Measurements from ENCODE around the gene ZNF135.

The ZNF135 gene

GRCh38 chr19:58056261-58056660 lies 2.8 kb upstream of the ZNF135 start:
- H3K4me3 ChIP-seq (ENCODE audit: low read depth, low read length): no peak overlapping the region
- no peak for TF ChIP-seq CTCF (IDR thresholded peaks at IDR 0.05; ENCODE audit: low read depth, low read length)
- DNase-seq (ENCODE audit: low read depth, low spot score): no peak
- in situ Hi-C loops (cut with HindIII; ENCODE audit: low sequenced_read_pairs): no loop called here

GRCh38 chr19:58056861-58057260 lies 2.2 kb upstream of the ZNF135 start:
- H3K4me3 ChIP-seq (ENCODE audit: low read depth, low read length): no peak overlapping the region
- DNase-seq (ENCODE audit: low read depth, low spot score): no peak
- TF ChIP-seq CTCF (IDR thresholded peaks at IDR 0.05; ENCODE audit: low read depth, low read length): no peak
- in situ Hi-C loops (cut with HindIII; ENCODE audit: low sequenced_read_pairs): no loop called here

GRCh38 chr19:58058467-58058866 lies 615 bp upstream of the ZNF135 start:
- DNase-seq (ENCODE audit: low read depth, low spot score): no peak
- no peak overlapping the region for H3K4me3 ChIP-seq (ENCODE audit: low read depth, low read length)
- in situ Hi-C loops (cut with HindIII; ENCODE audit: low sequenced_read_pairs): no loop called here
- no peak for TF ChIP-seq CTCF (IDR thresholded peaks at IDR 0.05; ENCODE audit: low read depth, low read length)

- H3K4me3 ChIP-seq (ENCODE audit: low read depth, low read length): peak overlapping the region; percentile 52
- no peak for DNase-seq (ENCODE audit: low read depth, low spot score)
- no peak for TF ChIP-seq CTCF (IDR thresholded peaks at IDR 0.05; ENCODE audit: low read depth, low read length)
- in situ Hi-C loops (cut with HindIII; ENCODE audit: low sequenced_read_pairs): no loop called here
Observed at GRCh38 chr19:58059671-58060078, 593 bp downstream of the ZNF135 start.

- DNase-seq (ENCODE audit: low read depth, low spot score): no peak
- no peak for TF ChIP-seq CTCF (IDR thresholded peaks at IDR 0.05; ENCODE audit: low read depth, low read length)
- peak overlapping the region; percentile 52 for H3K4me3 ChIP-seq (ENCODE audit: low read depth, low read length)
- in situ Hi-C loops (cut with HindIII; ENCODE audit: low sequenced_read_pairs): no loop called here
Observed at GRCh38 chr19:58060231-58060630, 1.1 kb downstream of the ZNF135 start.

- TF ChIP-seq CTCF (IDR thresholded peaks at IDR 0.05; ENCODE audit: low read depth, low read length): no peak
- H3K4me3 ChIP-seq (ENCODE audit: low read depth, low read length): no peak overlapping the region
- in situ Hi-C loops (cut with HindIII; ENCODE audit: low sequenced_read_pairs): no loop called here
- no peak for DNase-seq (ENCODE audit: low read depth, low spot score)
Observed at GRCh38 chr19:58063712-58064111, 4.6 kb downstream of the ZNF135 start.
